Type B pancreatic cell (in vitro differentiated cells): ENCODE data around the gene SLC6A13. TPM values are rescaled to one million over a fixed set of nuclear protein-coding genes. Genes with fewer than 3 reads are reported as not detected.

Experiments
- DNase-seq: peaks from one replicate; pipeline ENCODE4 v3.0.0; 2021; ENCODE audit warnings: mixed read lengths; ENCODE audit not compliant: unreplicated experiment; ENCODE audit errors: extremely low spot score
- H3K27ac Mint-ChIP-seq: 2 replicates; pipeline ENCODE4 v1.8.0; 2021; ENCODE audit warnings: mild to moderate bottlenecking, mixed read lengths
- H3K27me3 Mint-ChIP-seq: 2 replicates; pipeline ENCODE4 v1.8.0; 2021; ENCODE audit warnings: mixed read lengths
- H3K36me3 Mint-ChIP-seq: 2 replicates; pipeline ENCODE4 v1.8.0; 2021; ENCODE audit warnings: mixed read lengths
- H3K4me1 Mint-ChIP-seq: one replicate; pipeline ENCODE4 v1.8.0; 2021; ENCODE audit warnings: mixed read lengths; ENCODE audit not compliant: unreplicated experiment
- H3K4me3 Mint-ChIP-seq: 2 replicates; pipeline ENCODE4 v1.8.0; 2021; ENCODE audit warnings: mild to moderate bottlenecking, mixed read lengths
- H3K9me3 Mint-ChIP-seq: 2 replicates; pipeline ENCODE4 v1.8.0; 2021; ENCODE audit warnings: mixed read lengths
- CTCF ChIP-seq: fragments of 200-600 bp; sonication (generic); conservative IDR thresholded peaks from 2 replicates; pipeline ENCODE4 v1.5.0; 2021; ENCODE audit warnings: antibody characterized with exemption, mild to moderate bottlenecking
- total RNA-seq: library from RNA; stranded (reverse); gene quantifications from 2 replicates; pipeline ENCODE4 v1.2.1, GENCODE V29; 2021; ENCODE audit warnings: low replicate concordance

The SLC6A13 gene
- total RNA-seq, 1 donor from 2014 or later: 7.0 TPM

- Mint-ChIP-seq H3K4me3 (no peak overlapping the region), H3K9me3 (no peaks in the 10 kb centered on the region), H3K4me1 (peaks cover 9% of the 10 kb centered on the region), H3K27ac (no peak overlapping the region), H3K27me3 (peaks cover 2% of the 10 kb centered on the region), H3K36me3 (peaks cover 8% of the 10 kb centered on the region)
- DNase-seq: no peak
- no peak for TF ChIP-seq CTCF
These were observed 8.5 kb upstream of the SLC6A13 start for GRCh38 chr12:271161-271560.

GRCh38 chr12:269191-269590 is 6.6 kb upstream of the SLC6A13 start:
- H3K4me1 Mint-ChIP-seq: peaks cover 9% of the 10 kb centered on the region
- no peaks in the 10 kb centered on the region for H3K9me3 Mint-ChIP-seq
- DNase-seq: no peak
- H3K27ac Mint-ChIP-seq: peak overlapping the region; percentile 13
- H3K36me3 Mint-ChIP-seq: peaks cover 2% of the 10 kb centered on the region
- peaks cover 8% of the 10 kb centered on the region for H3K27me3 Mint-ChIP-seq
- TF ChIP-seq CTCF: no peak
- H3K4me3 Mint-ChIP-seq: no peak overlapping the region

- DNase-seq: no peak
- no peak overlapping the region for H3K27ac Mint-ChIP-seq
- no peak overlapping the region for H3K4me3 Mint-ChIP-seq
- H3K4me1 Mint-ChIP-seq: peaks cover 9% of the 10 kb centered on the region
- TF ChIP-seq CTCF: no peak
- H3K9me3 Mint-ChIP-seq: no peaks in the 10 kb centered on the region
- peaks cover 8% of the 10 kb centered on the region for H3K27me3 Mint-ChIP-seq
- H3K36me3 Mint-ChIP-seq: no peaks in the 10 kb centered on the region
These were observed 5.8 kb upstream of the SLC6A13 start for GRCh38 chr12:268483-268840.

- H3K9me3 Mint-ChIP-seq: no peaks in the 10 kb centered on the region
- no peak overlapping the region for H3K4me3 Mint-ChIP-seq
- no peak overlapping the region for H3K27ac Mint-ChIP-seq
- DNase-seq: no peak
- H3K27me3 Mint-ChIP-seq: peaks cover 8% of the 10 kb centered on the region
- H3K36me3 Mint-ChIP-seq: no peaks in the 10 kb centered on the region
- peaks cover 9% of the 10 kb centered on the region for H3K4me1 Mint-ChIP-seq
- no peak for TF ChIP-seq CTCF
These were observed 5.2 kb upstream of the SLC6A13 start for GRCh38 chr12:267581-268482.

GRCh38 chr12:265096-265495 is 2.5 kb upstream of the SLC6A13 start:
- H3K4me1 Mint-ChIP-seq: peaks cover 16% of the 10 kb centered on the region
- no peak overlapping the region for H3K4me3 Mint-ChIP-seq
- no peaks in the 10 kb centered on the region for H3K36me3 Mint-ChIP-seq
- no peak overlapping the region for H3K27ac Mint-ChIP-seq
- DNase-seq: no peak
- no peaks in the 10 kb centered on the region for H3K9me3 Mint-ChIP-seq
- peaks cover 8% of the 10 kb centered on the region for H3K27me3 Mint-ChIP-seq
- no peak for TF ChIP-seq CTCF
